Vagina (tissue), 2 donors: ENCODE data around the gene BLNK.

Experiments
- CTCF ChIP-seq, 3 experiments: fragments of 450-650 bp in 2 of 3; fragments of 200-600 bp in 1 of 3; sonication (generic) in 1 of 3; IDR thresholded peaks; one replicate each; pipeline ENCODE4 v1.5.1; 2017 to 2019; ENCODE audit warnings: antibody characterized with exemption in 3 of 3, mild to moderate bottlenecking in 2 of 3, moderate library complexity in 2 of 3
- POLR2A ChIP-seq, 2 donors: fragments of 450-650 bp; IDR thresholded peaks; one replicate each; pipeline ENCODE4 v1.6.1; 2017; ENCODE audit warnings: antibody characterized with exemption in 2 of 2, mild to moderate bottlenecking in 2 of 2, moderate library complexity in 2 of 2

- no peak for TF ChIP-seq CTCF (IDR thresholded peaks at IDR 0.05)
- TF ChIP-seq POLR2A (IDR thresholded peaks at IDR 0.05) = no peak
Observed at GRCh38 chr10:96271016-96271815, at the start of gene BLNK.
